Left ventricle myocardium inferior (tissue), 1 donor: Measurements from ENCODE around the gene H3-3A. TPM values are rescaled to one million over a fixed set of nuclear protein-coding genes. Genes with fewer than 3 reads are reported as not detected.

Experiments used
- DNase-seq: peaks from one replicate; pipeline ENCODE4 v3.0.0-alpha.2; 2020
- H3K27ac ChIP-seq: fragments of 200-600 bp; replicated peaks from 2 replicates; pipeline ENCODE4 v1.8.0; 2021
- H3K27me3 ChIP-seq: fragments of 200-600 bp; 2 replicates; pipeline ENCODE4 v1.8.0; 2021; ENCODE audit warnings: low read depth
- H3K36me3 ChIP-seq: fragments of 200-600 bp; 2 replicates; pipeline ENCODE4 v1.8.0; 2021
- H3K4me1 ChIP-seq: fragments of 200-600 bp; 2 replicates; pipeline ENCODE4 v1.8.0; 2021
- H3K4me3 ChIP-seq: fragments of 200-600 bp; 2 replicates; pipeline ENCODE4 v1.8.0; 2021; ENCODE audit warnings: mild to moderate bottlenecking, moderate library complexity
- H3K9me3 ChIP-seq: fragments of 200-600 bp; replicated peaks from 2 replicates; pipeline ENCODE4 v1.8.0; 2021
- intact Hi-C: fragments of 100-400 bp; cut with micrococcal nuclease; formaldehyde crosslinking; loops from one replicate; pipeline ENCODE4 v1.11.0; 2022
- total RNA-seq: library from RNA; stranded (reverse); fragmentation: NEBNext Ultra II Directional; extraction: Animal tissue kit (Norgen Biotek cat#: 25700); gene quantifications from one replicate; pipeline ENCODE4 v1.2.1, GENCODE V29; 2021
- TF ChIP-seq, protein P1 (sequence below): fragments of 200-600 bp; IDR thresholded peaks from 2 replicates; pipeline ENCODE4 v1.8.0; 2021; ENCODE audit warnings: antibody characterized with exemption, mild to moderate bottlenecking, borderline replicate concordance
- donor health status: DM: no; HTN: yes; CAD: no; lungs with severe emphysema.

The H3-3A gene
- total RNA-seq, 1 donor from 2014 or later = 324 TPM

DNA sequence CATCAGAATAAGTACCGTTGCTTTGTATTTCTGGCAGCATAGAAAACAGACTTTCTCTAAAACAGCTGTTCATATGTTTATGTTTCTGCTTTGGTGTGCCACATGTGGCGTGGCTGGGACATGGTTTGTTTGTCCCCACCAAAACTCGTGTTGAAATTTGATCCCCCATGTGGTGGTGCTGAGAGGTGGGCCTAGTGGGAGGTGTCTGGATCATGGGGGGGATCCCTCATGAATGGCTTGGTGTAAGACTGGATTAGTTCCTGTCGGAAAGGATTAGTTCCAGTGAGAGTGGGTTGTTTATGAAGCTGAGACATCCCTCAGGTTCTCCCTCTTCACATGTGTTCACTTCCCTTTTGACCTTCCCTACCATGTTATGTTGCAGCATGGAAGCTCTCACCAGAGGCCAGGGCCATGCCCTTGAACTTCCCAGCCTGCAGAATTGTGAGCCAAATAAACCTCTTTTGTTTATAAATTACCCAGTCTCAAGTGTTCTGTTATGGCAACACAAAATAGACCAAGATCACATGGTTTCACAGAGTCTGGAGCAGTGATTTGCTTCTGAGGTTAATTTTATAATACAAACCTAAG lies 17.9 kb upstream of the H3-3A start:
- Histone ChIP-seq H3K27ac (no peak overlapping the region), H3K36me3 (no peaks in the 10 kb centered on the region), H3K27me3 (no peaks in the 10 kb centered on the region), H3K9me3 (no peaks in the 10 kb centered on the region), H3K4me3 (no peak overlapping the region), H3K4me1 (no peaks in the 10 kb centered on the region)
- intact Hi-C loops = no loop called here
- TF ChIP-seq, protein P1, sequence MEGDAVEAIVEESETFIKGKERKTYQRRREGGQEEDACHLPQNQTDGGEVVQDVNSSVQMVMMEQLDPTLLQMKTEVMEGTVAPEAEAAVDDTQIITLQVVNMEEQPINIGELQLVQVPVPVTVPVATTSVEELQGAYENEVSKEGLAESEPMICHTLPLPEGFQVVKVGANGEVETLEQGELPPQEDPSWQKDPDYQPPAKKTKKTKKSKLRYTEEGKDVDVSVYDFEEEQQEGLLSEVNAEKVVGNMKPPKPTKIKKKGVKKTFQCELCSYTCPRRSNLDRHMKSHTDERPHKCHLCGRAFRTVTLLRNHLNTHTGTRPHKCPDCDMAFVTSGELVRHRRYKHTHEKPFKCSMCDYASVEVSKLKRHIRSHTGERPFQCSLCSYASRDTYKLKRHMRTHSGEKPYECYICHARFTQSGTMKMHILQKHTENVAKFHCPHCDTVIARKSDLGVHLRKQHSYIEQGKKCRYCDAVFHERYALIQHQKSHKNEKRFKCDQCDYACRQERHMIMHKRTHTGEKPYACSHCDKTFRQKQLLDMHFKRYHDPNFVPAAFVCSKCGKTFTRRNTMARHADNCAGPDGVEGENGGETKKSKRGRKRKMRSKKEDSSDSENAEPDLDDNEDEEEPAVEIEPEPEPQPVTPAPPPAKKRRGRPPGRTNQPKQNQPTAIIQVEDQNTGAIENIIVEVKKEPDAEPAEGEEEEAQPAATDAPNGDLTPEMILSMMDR = no peak
- no peak for DNase-seq

DNA sequence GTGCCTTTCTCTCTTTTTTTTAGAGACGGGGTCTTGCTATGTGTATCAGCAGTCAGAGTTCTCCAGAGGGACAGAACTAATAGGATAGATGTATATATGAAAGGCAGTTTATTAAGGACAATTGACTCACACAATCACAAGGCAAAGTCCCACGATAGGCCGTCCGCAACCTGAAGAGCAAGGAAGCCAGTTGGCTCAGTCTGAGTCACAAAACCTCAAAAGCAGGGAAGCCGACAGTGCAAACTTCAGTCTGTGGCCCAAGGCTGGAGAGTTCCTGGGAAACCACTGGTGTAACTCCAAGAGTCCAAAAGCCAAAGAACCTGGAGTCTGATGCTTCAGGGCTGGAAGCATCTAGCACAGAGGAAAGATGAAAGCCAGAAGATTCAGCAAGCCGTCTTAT lies 16.3 kb upstream of the H3-3A start:
- TF ChIP-seq, protein P1 = no peak
- intact Hi-C loops = no loop called here
- Histone ChIP-seq H3K9me3 (no peaks in the 10 kb centered on the region), H3K36me3 (no peaks in the 10 kb centered on the region), H3K27me3 (no peaks in the 10 kb centered on the region), H3K4me1 (no peaks in the 10 kb centered on the region), H3K4me3 (no peak overlapping the region), H3K27ac (no peak overlapping the region)
- no peak for DNase-seq

DNA sequence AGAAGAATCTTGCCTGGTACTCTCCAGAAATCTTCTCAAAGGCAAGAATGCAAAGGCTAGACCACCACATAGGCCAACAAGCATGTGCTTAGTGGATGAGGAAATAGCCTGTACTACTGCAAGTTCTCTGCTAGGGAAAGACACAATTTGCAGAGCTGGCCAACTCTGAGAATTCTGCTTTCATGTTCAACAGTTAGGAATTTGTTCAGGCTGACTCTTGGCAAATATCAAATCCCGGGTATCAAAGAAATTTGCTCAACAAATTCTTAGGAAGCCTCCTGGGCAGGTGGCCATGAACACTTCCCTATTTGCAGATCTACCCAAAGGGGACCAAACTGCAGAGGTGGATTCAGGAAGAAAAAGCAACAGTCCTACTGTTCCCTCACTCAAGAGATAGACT lies 15.0 kb upstream of the H3-3A start:
- TF ChIP-seq, protein P1 = no peak
- Histone ChIP-seq H3K4me1 (no peaks in the 10 kb centered on the region), H3K27me3 (no peaks in the 10 kb centered on the region), H3K9me3 (no peaks in the 10 kb centered on the region), H3K36me3 (no peaks in the 10 kb centered on the region), H3K4me3 (no peak overlapping the region), H3K27ac (no peak overlapping the region)
- intact Hi-C loops = no loop called here
- DNase-seq = no peak

DNA sequence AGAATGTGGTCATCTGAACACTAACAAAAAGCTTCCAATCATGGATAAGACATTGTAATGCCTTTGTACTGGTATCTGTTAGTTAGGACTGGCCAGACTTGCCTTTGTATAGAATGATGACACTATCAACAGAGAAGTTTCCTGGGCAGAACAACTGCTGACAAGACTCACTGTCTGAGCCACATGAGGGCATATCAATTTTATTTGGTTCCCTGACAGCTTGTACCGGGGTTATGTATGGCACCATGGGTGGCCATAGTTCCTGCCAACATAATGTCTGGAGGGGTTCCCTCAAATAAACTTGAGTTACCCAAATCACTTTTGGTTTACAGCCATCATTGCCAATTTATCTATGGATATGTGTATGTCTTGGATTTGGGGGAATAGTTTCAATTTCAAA lies 13.6 kb upstream of the H3-3A start:
- DNase-seq = no peak
- no peak overlapping the region for H3K27ac ChIP-seq
- H3K36me3 ChIP-seq = no peaks in the 10 kb centered on the region
- no peaks in the 10 kb centered on the region for H3K27me3 ChIP-seq
- H3K4me3 ChIP-seq = no peak overlapping the region
- intact Hi-C loops = no loop called here
- TF ChIP-seq, protein P1 = no peak
- no peaks in the 10 kb centered on the region for H3K9me3 ChIP-seq
- no peaks in the 10 kb centered on the region for H3K4me1 ChIP-seq

DNA sequence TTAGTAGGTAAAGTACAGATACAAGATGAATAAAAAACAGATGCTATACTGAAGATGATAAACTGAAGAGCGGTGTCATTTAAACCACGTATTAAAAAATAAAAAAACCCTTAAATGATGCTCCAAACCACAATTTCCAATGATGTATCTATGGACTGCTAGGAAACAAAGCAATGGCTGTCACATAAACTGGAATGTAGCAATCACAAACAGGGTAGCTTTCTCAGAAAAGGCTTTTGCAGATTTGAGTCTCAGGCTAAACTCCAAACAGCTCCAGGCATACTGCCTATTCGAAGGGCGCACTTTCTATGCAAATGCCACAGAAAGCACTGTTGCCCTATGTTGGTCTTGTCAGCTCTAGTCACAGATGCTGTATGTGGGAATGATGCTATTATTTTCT lies 12.4 kb upstream of the H3-3A start:
- Histone ChIP-seq H3K27me3 (no peaks in the 10 kb centered on the region), H3K36me3 (no peaks in the 10 kb centered on the region), H3K4me3 (no peak overlapping the region), H3K4me1 (no peaks in the 10 kb centered on the region), H3K27ac (no peak overlapping the region), H3K9me3 (no peaks in the 10 kb centered on the region)
- intact Hi-C loops = no loop called here
- no peak for DNase-seq
- TF ChIP-seq, protein P1 = no peak
